ENCODE data around the gene EPS8.

EPS8 gene

DNA sequence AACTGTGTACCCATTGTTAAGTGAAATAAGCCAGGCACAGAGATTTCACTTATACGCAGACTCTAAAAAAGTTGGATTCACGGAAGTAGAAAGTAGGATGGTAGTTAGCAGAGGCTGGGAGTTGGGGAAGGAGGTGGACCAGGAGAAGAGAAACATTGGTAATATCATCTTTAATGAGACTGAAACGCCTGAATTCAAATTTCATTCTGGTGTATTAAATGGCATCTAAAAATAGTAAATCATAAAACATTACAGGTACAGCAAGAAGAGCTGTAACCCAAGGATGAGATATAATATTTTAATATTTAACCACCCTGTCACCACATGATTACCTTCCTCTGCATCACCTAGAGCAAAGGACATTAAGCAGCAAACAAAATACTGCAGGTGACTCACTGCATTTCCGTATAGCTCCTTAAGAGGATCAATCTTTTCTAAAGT is 99.4 kb downstream of the EPS8 start:
- DNase-seq (ENCODE audit: low spot score), result no peak
- TF ChIP-seq, protein P1, sequence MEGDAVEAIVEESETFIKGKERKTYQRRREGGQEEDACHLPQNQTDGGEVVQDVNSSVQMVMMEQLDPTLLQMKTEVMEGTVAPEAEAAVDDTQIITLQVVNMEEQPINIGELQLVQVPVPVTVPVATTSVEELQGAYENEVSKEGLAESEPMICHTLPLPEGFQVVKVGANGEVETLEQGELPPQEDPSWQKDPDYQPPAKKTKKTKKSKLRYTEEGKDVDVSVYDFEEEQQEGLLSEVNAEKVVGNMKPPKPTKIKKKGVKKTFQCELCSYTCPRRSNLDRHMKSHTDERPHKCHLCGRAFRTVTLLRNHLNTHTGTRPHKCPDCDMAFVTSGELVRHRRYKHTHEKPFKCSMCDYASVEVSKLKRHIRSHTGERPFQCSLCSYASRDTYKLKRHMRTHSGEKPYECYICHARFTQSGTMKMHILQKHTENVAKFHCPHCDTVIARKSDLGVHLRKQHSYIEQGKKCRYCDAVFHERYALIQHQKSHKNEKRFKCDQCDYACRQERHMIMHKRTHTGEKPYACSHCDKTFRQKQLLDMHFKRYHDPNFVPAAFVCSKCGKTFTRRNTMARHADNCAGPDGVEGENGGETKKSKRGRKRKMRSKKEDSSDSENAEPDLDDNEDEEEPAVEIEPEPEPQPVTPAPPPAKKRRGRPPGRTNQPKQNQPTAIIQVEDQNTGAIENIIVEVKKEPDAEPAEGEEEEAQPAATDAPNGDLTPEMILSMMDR (IDR thresholded peaks at IDR 0.05; ENCODE audit: extremely low read depth, missing control alignments), result no peak

DNA sequence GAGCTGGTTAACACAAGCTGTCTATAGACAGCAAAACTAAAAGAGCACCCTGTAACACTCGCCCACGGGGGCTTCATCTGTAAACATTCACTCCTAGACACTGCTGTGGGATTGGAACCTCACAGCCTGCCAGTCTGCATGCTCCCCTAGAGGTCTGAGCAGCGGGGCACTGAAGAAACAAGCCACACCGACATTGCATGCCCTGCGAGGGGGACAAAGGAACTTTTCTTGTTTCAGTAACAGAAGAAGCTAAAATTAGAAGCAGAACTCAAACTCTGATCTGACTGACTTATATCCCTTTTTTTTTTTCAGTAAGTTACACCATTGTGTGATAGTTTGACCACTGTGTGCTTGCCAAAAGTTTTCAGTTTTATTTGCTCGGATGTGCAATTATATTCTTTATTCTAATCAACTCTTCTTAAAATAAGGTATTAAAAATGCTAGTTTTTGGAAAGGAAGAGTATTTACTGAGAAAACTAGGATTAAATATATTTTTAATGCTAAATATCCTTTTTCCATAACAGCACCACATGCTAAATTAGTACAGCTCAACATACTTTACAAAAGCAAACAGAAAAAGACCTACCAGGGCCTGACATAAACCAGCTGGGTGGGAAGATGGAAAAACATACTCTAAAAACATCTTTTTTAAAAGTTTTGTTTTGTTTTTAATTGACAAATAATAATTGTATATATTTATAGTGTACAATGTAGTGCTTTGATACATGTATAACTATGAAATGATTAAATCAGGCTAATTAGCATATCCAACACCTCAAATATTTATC is 100.2 kb downstream of the EPS8 start:
- TF ChIP-seq, protein P1 (IDR thresholded peaks at IDR 0.05; ENCODE audit: extremely low read depth, missing control alignments), result no peak
- DNase-seq (ENCODE audit: low spot score), result no peak

DNA sequence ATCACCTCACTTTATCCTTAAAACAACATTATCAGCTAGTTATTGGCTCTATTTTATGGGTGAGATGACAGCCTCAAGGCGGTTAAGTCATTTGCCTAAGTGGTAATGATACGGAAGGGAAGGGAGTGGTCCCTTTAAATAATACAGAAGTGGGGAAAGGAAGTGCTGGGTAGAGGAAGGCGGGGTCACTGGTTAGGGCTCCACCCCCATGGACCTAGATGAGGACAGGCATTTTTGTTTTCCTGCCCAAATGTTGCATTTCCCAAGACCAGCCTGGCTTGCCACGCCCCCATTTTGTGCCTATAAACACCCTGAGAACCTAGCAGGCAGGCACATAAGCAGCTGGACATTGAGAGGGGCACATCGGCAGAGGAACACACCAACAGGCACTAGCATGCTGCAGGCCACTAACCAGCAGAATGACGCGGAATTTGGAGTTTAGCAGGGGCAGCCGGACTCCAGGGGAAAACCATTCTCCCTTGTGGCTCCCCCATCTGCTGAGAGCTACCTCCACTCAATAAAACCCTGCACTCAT is 100.9 kb downstream of the EPS8 start:
- DNase-seq (ENCODE audit: low spot score), result no peak
- TF ChIP-seq, protein P1 (IDR thresholded peaks at IDR 0.05; ENCODE audit: extremely low read depth, missing control alignments), result no peak

DNA sequence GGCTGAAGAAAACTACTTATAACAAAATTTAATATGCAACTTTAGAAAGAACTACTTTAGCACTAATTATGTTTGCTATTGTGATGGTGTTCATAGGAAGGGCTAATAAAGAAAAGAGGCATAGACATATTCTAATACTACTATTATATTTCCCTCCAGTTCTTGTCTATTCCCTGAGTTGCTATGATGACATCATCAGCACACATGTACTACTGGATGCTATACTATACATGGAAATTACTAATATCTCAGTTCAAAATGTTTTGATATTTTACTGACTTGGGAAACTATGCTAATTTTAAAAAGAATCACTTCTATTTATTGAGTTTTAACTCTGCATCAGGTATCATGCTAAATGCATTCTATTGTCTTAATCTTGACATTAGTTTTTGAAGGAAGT is 101.6 kb downstream of the EPS8 start:
- no peak for DNase-seq (ENCODE audit: low spot score)
- TF ChIP-seq, protein P1 (IDR thresholded peaks at IDR 0.05; ENCODE audit: extremely low read depth, missing control alignments), result no peak

DNA sequence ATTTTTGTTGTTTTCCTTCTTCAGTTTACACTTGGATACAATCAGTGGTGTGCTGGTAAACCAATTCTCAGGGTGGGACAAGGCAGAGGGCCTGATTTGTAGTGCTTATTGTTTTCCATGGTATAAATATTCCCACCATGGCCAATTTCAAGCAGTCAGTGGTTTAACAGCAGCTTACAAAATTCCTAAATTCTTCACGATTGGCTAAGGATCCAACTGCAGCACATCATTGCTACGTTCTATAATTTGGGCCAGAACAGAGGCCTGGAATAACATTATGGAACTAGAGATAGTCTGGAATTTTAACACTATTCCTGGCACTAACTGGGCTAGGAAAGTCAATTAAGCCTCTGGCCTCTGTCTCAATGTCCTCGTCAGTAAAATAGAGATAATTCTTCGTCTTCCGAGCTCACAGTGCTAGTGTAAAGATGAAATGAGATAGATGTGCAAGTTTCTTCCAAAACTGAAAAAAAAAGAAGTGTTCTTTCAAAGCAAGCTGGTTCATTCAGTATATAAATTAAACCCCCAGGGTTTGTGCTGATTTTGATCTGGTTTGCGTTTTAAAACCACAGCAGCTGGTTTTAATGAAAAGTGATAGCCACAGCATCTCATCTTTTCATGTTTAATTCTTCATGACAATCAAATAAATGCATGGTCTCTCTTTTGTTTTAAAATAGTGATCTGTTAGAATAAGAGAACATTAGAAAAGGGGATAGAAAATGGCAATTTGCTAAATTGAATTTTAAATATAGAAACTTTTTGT is 104.1 kb downstream of the EPS8 start:
- TF ChIP-seq, protein P1 (IDR thresholded peaks at IDR 0.05; ENCODE audit: extremely low read depth, missing control alignments), result no peak

DNA sequence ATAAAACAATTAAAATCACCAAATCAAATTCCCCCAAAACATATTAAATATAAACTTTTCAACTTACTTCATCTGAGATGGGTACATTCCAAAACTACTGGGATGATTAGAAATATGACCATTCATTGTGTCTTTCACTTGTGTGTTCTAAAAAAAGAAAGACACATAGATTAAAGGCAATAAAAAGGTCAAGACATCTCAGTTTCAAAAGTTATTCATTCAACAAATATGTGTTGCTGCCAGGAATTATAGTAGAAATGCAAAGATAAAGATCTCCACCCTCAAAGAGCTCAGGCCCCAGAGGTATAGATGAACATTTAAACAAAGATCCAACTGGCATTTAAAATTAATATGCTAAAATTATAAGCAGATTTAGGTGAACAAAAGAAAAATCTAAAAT is 106.4 kb downstream of the EPS8 start:
- no peak for DNase-seq (ENCODE audit: low spot score)
- TF ChIP-seq, protein P1 (IDR thresholded peaks at IDR 0.05; ENCODE audit: extremely low read depth, missing control alignments), result no peak

More for the DNA sequence above, 104.1 kb downstream of the EPS8 start:
- no peak for DNase-seq (ENCODE audit: low spot score)

DNA sequence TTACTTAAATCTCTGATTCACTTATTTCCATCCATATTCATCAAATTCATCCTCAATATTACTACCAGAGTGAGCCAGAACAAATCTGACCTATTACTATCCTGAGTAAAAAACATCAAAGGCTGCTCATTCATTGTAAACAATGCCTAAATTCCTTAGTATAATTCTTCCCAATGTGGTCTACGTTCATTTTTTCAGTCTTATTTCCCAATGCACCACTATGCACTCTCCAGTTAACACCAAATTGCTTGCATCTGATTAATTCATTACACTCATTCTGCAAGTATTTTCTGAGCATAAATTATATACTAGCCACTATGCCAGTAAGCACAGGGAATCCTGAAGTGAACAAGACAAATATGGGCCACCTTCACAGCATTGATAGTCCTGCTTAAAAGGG is 110.0 kb downstream of the EPS8 start:
- TF ChIP-seq, protein P1 (IDR thresholded peaks at IDR 0.05; ENCODE audit: extremely low read depth, missing control alignments), result no peak
- no peak for DNase-seq (ENCODE audit: low spot score)
